Gastrocnemius medialis (tissue), 4 donors: ENCODE data around the gene UMOD. TPM values are rescaled to one million over a fixed set of nuclear protein-coding genes. Genes with fewer than 3 reads are reported as not detected.

ENCODE experiments used
- ATAC-seq, 2 donors: fragments of 150-250 bp; one replicate each; pipeline ENCODE4 v1.9.1; 2016
- DNase-seq, 2 donors: peaks; one replicate each; pipeline ENCODE4 v3.0.0-alpha.2; 2019
- H3K27ac ChIP-seq, 4 donors: fragments of 200-600 bp; sonication (generic); 1 replicate in 1 of 4; 2 replicates in 3 of 4; pipeline ENCODE4 v1.5.1; 2016 to 2018; ENCODE audit warnings: mild to moderate bottlenecking in 2 of 4, moderate library complexity in 1 of 4
- H3K27me3 ChIP-seq, 3 donors: fragments of 200-600 bp; sonication (generic) in 2 of 3; 1 replicate in 1 of 3; 2 replicates in 2 of 3; pipeline versions ENCODE4 v1.5.1 to v1.6.0; 2016 to 2019; ENCODE audit warnings: mild to moderate bottlenecking in 1 of 3, moderate library complexity in 1 of 3
- H3K36me3 ChIP-seq, 2 donors: fragments of 200-600 bp; sonication (generic) in 1 of 2; one replicate each; pipeline ENCODE4 v1.5.1; 2017 to 2018
- H3K4me1 ChIP-seq, 2 donors: fragments of 200-600 bp; sonication (generic) in 1 of 2; one replicate each; pipeline ENCODE4 v1.5.1; 2016 to 2017; ENCODE audit warnings: mild to moderate bottlenecking in 2 of 2
- H3K4me3 ChIP-seq, 4 donors: fragments of 200-600 bp; sonication (generic) in 3 of 4; 1 replicate in 1 of 4; 2 replicates in 3 of 4; pipeline ENCODE4 v1.5.1; 2016 to 2019; ENCODE audit warnings: mild to moderate bottlenecking in 2 of 4
- H3K9me3 ChIP-seq, 3 donors: fragments of 200-600 bp; sonication (generic) in 2 of 3; 1 replicate in 1 of 3; 2 replicates in 2 of 3; pipeline ENCODE4 v1.5.1; 2016 to 2019
- CTCF ChIP-seq, 5 experiments: fragments of 450-650 bp in 3 of 5; fragments of 200-600 bp in 2 of 5; sonication (generic) in 2 of 5; IDR thresholded peaks in 4 of 5; conservative IDR thresholded peaks in 1 of 5; 1 replicate in 4 of 5; 2 replicates in 1 of 5; pipeline ENCODE4 v1.5.1; 2016 to 2019; ENCODE audit warnings: antibody characterized with exemption in 5 of 5, mild to moderate bottlenecking in 3 of 5, moderate library complexity in 3 of 5
- POLR2A ChIP-seq, 2 donors: fragments of 450-650 bp; IDR thresholded peaks; one replicate each; pipeline ENCODE4 v1.6.1; 2017; ENCODE audit warnings: antibody characterized with exemption in 2 of 2, mild to moderate bottlenecking in 2 of 2, moderate library complexity in 2 of 2
- in situ Hi-C, 4 donors: fragments of 200-750 bp; cut with MboI; loops; one replicate each; pipeline versions ENCODE4 v1.15.0 to v1.8.0; 2017; ENCODE audit warnings: low sequenced_read_pairs in 4 of 4
- intact Hi-C: fragments of 100-400 bp; cut with DNase I; formaldehyde crosslinking; loops from one replicate; pipeline ENCODE4 v1.15.1; 2023; ENCODE audit warnings: low total_unique reads
- total RNA-seq, 4 donors: library from RNA; depleted of rRNA; stranded (reverse); fragments of >200 nt; gene quantifications; one replicate each; pipeline versions ENCODE4 v1.1.0 to v1.2.3, GENCODE V29; 2016

Gene UMOD
- not detected for total RNA-seq

GRCh38 chr16:20352615-20353014 is at the start of gene UMOD:
TSS of gene UMOD (minus strand) at chr16:20352715. CDS start at chr16:20350737, 1,978 bp downstream.
- in situ Hi-C loops (no loop called here), intact Hi-C loops (no loop called here)
- no peaks in the 10 kb centered on the region for H3K27me3 ChIP-seq

GRCh38 chr16:20401475-20402016 is 49.0 kb upstream of the UMOD start:
- Histone ChIP-seq H3K4me1 (no peaks in the 10 kb centered on the region), H3K36me3 (no peaks in the 10 kb centered on the region), H3K27ac (no peak overlapping the region), H3K27me3 (no peaks in the 10 kb centered on the region), H3K4me3 (no peak overlapping the region), H3K9me3 (no peaks in the 10 kb centered on the region)
- intact Hi-C loops (no loop called here), in situ Hi-C loops (no loop called here)
- DNase-seq (no peak), ATAC-seq (no peak)
- no peak for TF ChIP-seq POLR2A (IDR thresholded peaks at IDR 0.05)
- TF ChIP-seq CTCF (IDR thresholded peaks at IDR 0.05 in 4 of 5, conservative IDR thresholded peaks at IDR 0.05 in 1 of 5): no peak

More at GRCh38 chr16:20352615-20353014, at the start of gene UMOD:
- H3K4me3 ChIP-seq: no peak within 1 kb of the TSS
- ATAC-seq (no peak), DNase-seq (no peak)
- H3K4me1 ChIP-seq: no peaks in the 10 kb centered on the region
- TF ChIP-seq CTCF (IDR thresholded peaks at IDR 0.05 in 4 of 5, conservative IDR thresholded peaks at IDR 0.05 in 1 of 5) (no peak), POLR2A (IDR thresholded peaks at IDR 0.05) (no peak)
- no peaks in the 10 kb centered on the region for H3K9me3 ChIP-seq
- no peaks in the 10 kb centered on the region for H3K36me3 ChIP-seq
- H3K27ac ChIP-seq: no peak within 1 kb of the TSS

- Histone ChIP-seq H3K4me1 (no peaks in the 10 kb centered on the region), H3K4me3 (no peak overlapping the region), H3K27me3 (no peaks in the 10 kb centered on the region), H3K27ac (no peak overlapping the region), H3K9me3 (no peaks in the 10 kb centered on the region), H3K36me3 (no peaks in the 10 kb centered on the region)
- ATAC-seq: no peak
- no peak for DNase-seq
- intact Hi-C loops (no loop called here), in situ Hi-C loops (no loop called here)
- TF ChIP-seq CTCF (IDR thresholded peaks at IDR 0.05 in 4 of 5, conservative IDR thresholded peaks at IDR 0.05 in 1 of 5) (no peak), POLR2A (IDR thresholded peaks at IDR 0.05) (no peak)
These were observed 48.6 kb upstream of the UMOD start for GRCh38 chr16:20401066-20401465.

- no peak overlapping the region for H3K27ac ChIP-seq
- in situ Hi-C loops (loop anchor here in 3 of 4 donors (25.0 kb wide), 1 partner anchor 487 kb away; no protein-coding TSS in a partner anchor), intact Hi-C loops (no loop called here)
- no peaks in the 10 kb centered on the region for H3K9me3 ChIP-seq
- TF ChIP-seq CTCF (IDR thresholded peaks at IDR 0.05 in 4 of 5, conservative IDR thresholded peaks at IDR 0.05 in 1 of 5) (no peak), POLR2A (IDR thresholded peaks at IDR 0.05) (no peak)
- no peak for DNase-seq
- no peaks in the 10 kb centered on the region for H3K4me1 ChIP-seq
- no peaks in the 10 kb centered on the region for H3K36me3 ChIP-seq
- no peaks in the 10 kb centered on the region for H3K27me3 ChIP-seq
- no peak overlapping the region for H3K4me3 ChIP-seq
- ATAC-seq: no peak
These were observed 46.7 kb upstream of the UMOD start for GRCh38 chr16:20399185-20399584.

- Histone ChIP-seq H3K36me3 (no peaks in the 10 kb centered on the region), H3K4me1 (no peaks in the 10 kb centered on the region), H3K4me3 (no peak overlapping the region), H3K9me3 (no peaks in the 10 kb centered on the region), H3K27me3 (no peaks in the 10 kb centered on the region), H3K27ac (no peak overlapping the region)
- in situ Hi-C loops: loop anchor here in 3 of 4 donors (25.0 kb wide), 1 partner anchor 486 kb away; no protein-coding TSS in a partner anchor
- DNase-seq: no peak
- TF ChIP-seq POLR2A (IDR thresholded peaks at IDR 0.05) (no peak), CTCF (IDR thresholded peaks at IDR 0.05 in 4 of 5, conservative IDR thresholded peaks at IDR 0.05 in 1 of 5) (no peak)
- intact Hi-C loops: no loop called here
- ATAC-seq: no peak
These were observed 46.1 kb upstream of the UMOD start for GRCh38 chr16:20398603-20399002.
